ENCODE measurements around the gene ARPP21.

DNA sequence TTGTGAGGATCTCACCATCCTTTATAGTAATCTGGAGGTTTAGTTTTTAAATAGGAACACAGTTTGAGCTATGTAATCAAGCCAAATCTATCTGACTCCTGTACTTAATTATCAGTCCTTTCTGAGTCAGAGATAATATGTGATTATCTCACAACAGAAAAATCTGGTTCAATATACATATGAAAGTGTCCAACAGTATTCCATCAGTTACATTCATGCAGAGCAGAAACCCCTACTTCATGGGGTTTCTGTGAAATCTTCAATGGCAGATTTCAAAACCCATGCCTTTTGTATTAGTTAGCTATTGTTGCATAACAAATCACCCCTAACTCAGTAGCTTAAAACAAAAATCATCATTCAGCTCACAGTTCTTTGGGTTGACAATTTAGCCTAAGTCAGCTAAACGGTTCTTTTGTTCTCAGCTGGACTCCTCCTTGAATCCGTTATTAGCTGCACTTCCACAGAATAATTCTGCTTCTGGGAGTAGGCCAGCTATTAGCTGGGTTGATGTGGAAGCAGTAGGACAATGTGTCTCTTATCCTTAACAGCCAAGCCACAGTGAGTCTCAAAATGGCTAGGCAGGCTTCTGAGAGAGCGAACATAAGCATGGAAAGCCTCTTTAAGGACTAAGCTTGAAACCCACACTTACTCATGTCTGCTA, 42.9 kb upstream of the ARPP21 start:
- TF ChIP-seq, protein P1, sequence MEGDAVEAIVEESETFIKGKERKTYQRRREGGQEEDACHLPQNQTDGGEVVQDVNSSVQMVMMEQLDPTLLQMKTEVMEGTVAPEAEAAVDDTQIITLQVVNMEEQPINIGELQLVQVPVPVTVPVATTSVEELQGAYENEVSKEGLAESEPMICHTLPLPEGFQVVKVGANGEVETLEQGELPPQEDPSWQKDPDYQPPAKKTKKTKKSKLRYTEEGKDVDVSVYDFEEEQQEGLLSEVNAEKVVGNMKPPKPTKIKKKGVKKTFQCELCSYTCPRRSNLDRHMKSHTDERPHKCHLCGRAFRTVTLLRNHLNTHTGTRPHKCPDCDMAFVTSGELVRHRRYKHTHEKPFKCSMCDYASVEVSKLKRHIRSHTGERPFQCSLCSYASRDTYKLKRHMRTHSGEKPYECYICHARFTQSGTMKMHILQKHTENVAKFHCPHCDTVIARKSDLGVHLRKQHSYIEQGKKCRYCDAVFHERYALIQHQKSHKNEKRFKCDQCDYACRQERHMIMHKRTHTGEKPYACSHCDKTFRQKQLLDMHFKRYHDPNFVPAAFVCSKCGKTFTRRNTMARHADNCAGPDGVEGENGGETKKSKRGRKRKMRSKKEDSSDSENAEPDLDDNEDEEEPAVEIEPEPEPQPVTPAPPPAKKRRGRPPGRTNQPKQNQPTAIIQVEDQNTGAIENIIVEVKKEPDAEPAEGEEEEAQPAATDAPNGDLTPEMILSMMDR (IDR thresholded peaks at IDR 0.05; ENCODE audit: low read depth, low read length, poor library complexity, severe bottlenecking), result no peak
- TF ChIP-seq EZH2phosphoT487 (IDR thresholded peaks at IDR 0.05; ENCODE audit: borderline replicate concordance, low read length), result no peak

All from DOHH2 (cell line).